HCT116 (cell line): ENCODE data around the gene SLC25A22. TPM values are rescaled to one million over a fixed set of nuclear protein-coding genes. Genes with fewer than 3 reads are reported as not detected.
A peak's percentile ranks its signal among the peaks of the same experiment; 100 is the strongest.

Source experiments
- ATAC-seq: fragments of 200-7000 bp; cut with Tn5 transposase; 2 replicates; pipeline ENCODE4 v1.9.1; 2020; ENCODE audit warnings: mild to moderate bottlenecking, moderate library complexity
- BruUV-seq: library from RNA; stranded (reverse); fragments of 400-500 nt; replicated peaks from 2 replicates; lab custom pipeline; 2021; lab: Mats Ljungman, UMichigan
- CTCF ChIA-PET: fragments of 300-600 bp; sonication (Branson Sonifier 250); formaldehyde crosslinking; loops from one replicate; lab custom pipeline; 2021; ENCODE audit warnings: antibody characterized with exemption; lab: Charles Lee
- POLR2A ChIA-PET: fragments of 300-600, 350-600 bp; sonication (Branson Sonifier 250); formaldehyde crosslinking; loops from one replicate; lab custom pipeline; 2021; ENCODE audit warnings: antibody characterized with exemption; lab: Charles Lee
- RAD21 ChIA-PET, 2 experiments: fragments of 300-600 bp; sonication (Branson Sonifier 250); formaldehyde crosslinking; loops; one replicate each; lab custom pipeline; 2023; ENCODE audit warnings: low total read pairs in 2 of 2; ENCODE audit not compliant: uncharacterized antibody in 2 of 2, unreplicated experiment in 2 of 2, low non-redundant PET in 1 of 2; lab: Charles Lee
- DNase-seq: peaks from one replicate; pipeline ENCODE4 v3.0.0-alpha.2; 2010; ENCODE audit warnings: low read depth, low spot score
- H2AFZ ChIP-seq: fragments of 200-600 bp; shearing (Covaris generic), sonication (generic); 2 replicates; pipeline ENCODE4 v1.6.1; 2017; ENCODE audit warnings: low read depth, mixed run types, mixed read lengths, antibody characterized with exemption, low read length; ENCODE audit not compliant: poor library complexity, severe bottlenecking
- H3K27ac ChIP-seq: 2 replicates; pipeline ENCODE4 v1.5.1; 2012; ENCODE audit warnings: low read depth, low read length
- H3K27me3 ChIP-seq: fragments of 200-600 bp; sonication (generic); 2 replicates; pipeline ENCODE4 v1.6.1; 2016; ENCODE audit warnings: mixed run types, low read length, mixed read lengths; ENCODE audit not compliant: insufficient read depth
- H3K36me3 ChIP-seq, 2 experiments: fragments of 200-500 bp in 1 of 2; fragments of 200-600 bp in 1 of 2; sonication (Bioruptor generic) in 1 of 2; sonication (generic) in 1 of 2; 2 replicates each; pipeline versions ENCODE4 v1.5.1 to v1.6.1; 2014 to 2016; ENCODE audit warnings: low read length in 2 of 2, inconsistent platforms in 1 of 2, mixed read lengths in 1 of 2, mixed run types in 1 of 2; ENCODE audit not compliant: insufficient read depth in 2 of 2, control insufficient read depth in 1 of 2
- H3K4me1 ChIP-seq, 2 experiments: fragments of 200-600 bp in 1 of 2; sonication (generic) in 1 of 2; 2 replicates each; pipeline versions ENCODE4 v1.5.1 to v1.6.1; 2012 to 2017; ENCODE audit warnings: low read length in 2 of 2, inconsistent platforms in 1 of 2, mild to moderate bottlenecking in 1 of 2, mixed read lengths in 1 of 2, mixed run types in 1 of 2, moderate library complexity in 1 of 2; ENCODE audit not compliant: insufficient read depth in 2 of 2, control insufficient read depth in 1 of 2
- H3K4me2 ChIP-seq: fragments of 200-600 bp; sonication (generic); 2 replicates; pipeline ENCODE4 v1.6.1; 2017; ENCODE audit warnings: mixed run types, low read length, mixed read lengths
- H3K4me3 ChIP-seq, 2 experiments: fragments of 200-600 bp in 1 of 2; sonication (generic) in 1 of 2; replicated peaks in 1 of 2; 2 replicates each; pipeline ENCODE4 v1.5.1; 2011 to 2016; ENCODE audit warnings: low read length in 2 of 2, control low read depth in 1 of 2, low read depth in 1 of 2, mild to moderate bottlenecking in 1 of 2, mixed read lengths in 1 of 2, mixed run types in 1 of 2
- H3K79me2 ChIP-seq: fragments of 200-600 bp; sonication (generic); 2 replicates; pipeline ENCODE4 v1.6.1; 2017; ENCODE audit warnings: mild to moderate bottlenecking, mixed run types, low read length, moderate library complexity, mixed read lengths; ENCODE audit not compliant: insufficient read depth
- H3K9ac ChIP-seq: fragments of 200-600 bp; sonication (generic); 2 replicates; pipeline ENCODE4 v1.6.1; 2016; ENCODE audit warnings: low read length, mixed read lengths
- H3K9me2 ChIP-seq: fragments of 200-600 bp; sonication (generic), shearing (Covaris generic); 2 replicates; pipeline ENCODE4 v1.6.1; 2017; ENCODE audit warnings: mixed run types, mild to moderate bottlenecking, moderate library complexity; ENCODE audit not compliant: insufficient read depth
- H3K9me3 ChIP-seq, 2 experiments: fragments of 200-500 bp in 1 of 2; fragments of 200-600 bp in 1 of 2; sonication (Bioruptor generic) in 1 of 2; sonication (generic) in 1 of 2; 2 replicates each; pipeline ENCODE4 v1.6.1; 2014 to 2017; ENCODE audit warnings: low read length in 2 of 2, mixed read lengths in 2 of 2, inconsistent platforms in 1 of 2, low read depth in 1 of 2, mild to moderate bottlenecking in 1 of 2, mixed run types in 1 of 2, moderate library complexity in 1 of 2; ENCODE audit not compliant: control insufficient read depth in 1 of 2, insufficient read depth in 1 of 2
- H4K20me1 ChIP-seq: fragments of 200-600 bp; sonication (generic), shearing (Covaris generic); 2 replicates; pipeline ENCODE4 v1.6.1; 2017; ENCODE audit warnings: mixed run types, mild to moderate bottlenecking, moderate library complexity; ENCODE audit not compliant: insufficient read depth
- EGR1 ChIP-seq: IDR thresholded peaks from 2 replicates; pipeline ENCODE4 v1.6.1; 2012; ENCODE audit warnings: low read depth
- SIN3A ChIP-seq: IDR thresholded peaks from 2 replicates; pipeline ENCODE4 v1.6.1; 2012; ENCODE audit warnings: low read depth
- SP1 ChIP-seq: IDR thresholded peaks from 2 replicates; pipeline ENCODE4 v1.6.1; 2012; ENCODE audit warnings: low read depth
- intact Hi-C: fragments of 100-400 bp; cut with micrococcal nuclease; formaldehyde crosslinking; loops from 2 replicates; pipeline ENCODE4 v1.10.0; 2022
- total RNA-seq: library from RNA; stranded (reverse); gene quantifications from one replicate; pipeline ENCODE4 v1.2.1, GENCODE V29; 2021; ENCODE audit not compliant: unreplicated experiment
- TF ChIP-seq, protein P1 (sequence below): IDR thresholded peaks from 2 replicates; pipeline ENCODE4 v1.6.1; 2012; ENCODE audit warnings: low read depth

The SLC25A22 gene
- total RNA-seq, 1 experiment from 2014 or later = 62.0 TPM

DNA sequence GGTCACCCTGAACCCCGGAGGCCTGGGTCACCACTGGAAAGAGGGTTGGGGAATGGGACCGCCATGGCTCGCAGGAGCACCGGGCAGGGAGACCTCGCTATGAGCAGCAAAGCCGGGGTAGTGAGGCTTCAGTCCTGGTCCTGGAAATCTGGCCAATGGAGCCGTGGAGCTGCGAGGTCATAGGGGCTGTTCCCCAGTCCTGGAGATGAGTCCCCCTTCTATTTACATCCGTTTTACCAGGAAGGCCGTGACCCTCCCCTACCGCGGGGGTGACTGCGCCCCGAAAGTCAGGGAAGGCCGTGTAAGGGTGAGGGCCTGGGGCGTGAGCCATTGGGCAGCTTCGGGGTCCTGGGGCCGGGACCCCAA is 6.5 kb upstream of the SLC25A22 start:
- BruUV-seq = no TSS peak
- peak overlapping the region; percentile 93 for H3K27ac ChIP-seq
- peak overlapping the region; percentile 66 to 72 for H3K4me3 ChIP-seq
- no peaks in the 10 kb centered on the region for H4K20me1 ChIP-seq
- peaks cover 22 to 32% of the 10 kb centered on the region in 2 experiments for H3K4me1 ChIP-seq
- RAD21 ChIA-PET = no interaction called here
- H3K9ac ChIP-seq = peak overlapping the region; percentile 83
- H3K27me3 ChIP-seq = no peaks in the 10 kb centered on the region
- H2AFZ ChIP-seq = no peak overlapping the region
- DNase-seq = no peak
- intact Hi-C loops = no loop called here
- no peaks in the 10 kb centered on the region for H3K9me3 ChIP-seq
- peaks cover 0 to 9% of the 10 kb centered on the region in 2 experiments; a peak in 1 of 4 replicates for H3K36me3 ChIP-seq
- CTCF ChIA-PET = no interaction called here
- POLR2A ChIA-PET = interaction anchor here (1.5 kb wide), 1 partner anchor 30 kb away, joined by 3 read pairs; no protein-coding TSS in a partner anchor
- peak overlapping the region; percentile 87 for H3K4me2 ChIP-seq
- TF ChIP-seq EGR1 = no peak
- TF ChIP-seq SP1 = no peak
- no peak for TF ChIP-seq SIN3A
- TF ChIP-seq, protein P1, sequence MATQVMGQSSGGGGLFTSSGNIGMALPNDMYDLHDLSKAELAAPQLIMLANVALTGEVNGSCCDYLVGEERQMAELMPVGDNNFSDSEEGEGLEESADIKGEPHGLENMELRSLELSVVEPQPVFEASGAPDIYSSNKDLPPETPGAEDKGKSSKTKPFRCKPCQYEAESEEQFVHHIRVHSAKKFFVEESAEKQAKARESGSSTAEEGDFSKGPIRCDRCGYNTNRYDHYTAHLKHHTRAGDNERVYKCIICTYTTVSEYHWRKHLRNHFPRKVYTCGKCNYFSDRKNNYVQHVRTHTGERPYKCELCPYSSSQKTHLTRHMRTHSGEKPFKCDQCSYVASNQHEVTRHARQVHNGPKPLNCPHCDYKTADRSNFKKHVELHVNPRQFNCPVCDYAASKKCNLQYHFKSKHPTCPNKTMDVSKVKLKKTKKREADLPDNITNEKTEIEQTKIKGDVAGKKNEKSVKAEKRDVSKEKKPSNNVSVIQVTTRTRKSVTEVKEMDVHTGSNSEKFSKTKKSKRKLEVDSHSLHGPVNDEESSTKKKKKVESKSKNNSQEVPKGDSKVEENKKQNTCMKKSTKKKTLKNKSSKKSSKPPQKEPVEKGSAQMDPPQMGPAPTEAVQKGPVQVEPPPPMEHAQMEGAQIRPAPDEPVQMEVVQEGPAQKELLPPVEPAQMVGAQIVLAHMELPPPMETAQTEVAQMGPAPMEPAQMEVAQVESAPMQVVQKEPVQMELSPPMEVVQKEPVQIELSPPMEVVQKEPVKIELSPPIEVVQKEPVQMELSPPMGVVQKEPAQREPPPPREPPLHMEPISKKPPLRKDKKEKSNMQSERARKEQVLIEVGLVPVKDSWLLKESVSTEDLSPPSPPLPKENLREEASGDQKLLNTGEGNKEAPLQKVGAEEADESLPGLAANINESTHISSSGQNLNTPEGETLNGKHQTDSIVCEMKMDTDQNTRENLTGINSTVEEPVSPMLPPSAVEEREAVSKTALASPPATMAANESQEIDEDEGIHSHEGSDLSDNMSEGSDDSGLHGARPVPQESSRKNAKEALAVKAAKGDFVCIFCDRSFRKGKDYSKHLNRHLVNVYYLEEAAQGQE = no peak
- no peaks in the 10 kb centered on the region for H3K9me2 ChIP-seq
- no peak for ATAC-seq
- H3K79me2 ChIP-seq = peaks cover 30% of the 10 kb centered on the region
